Stimulated activated CD8-positive, alpha-beta memory T cell treated with anti-CD3 and anti-CD28 coated beads, Interleukin-15, amount 100 ng/mL, for 24 hours (primary cell): ENCODE measurements around the gene FSTL4.

Experiments used
- DNase-seq: peaks from one replicate; pipeline ENCODE4 v3.0.0-alpha.2; 2020; ENCODE audit warnings: low read depth

FSTL4 gene

DNA sequence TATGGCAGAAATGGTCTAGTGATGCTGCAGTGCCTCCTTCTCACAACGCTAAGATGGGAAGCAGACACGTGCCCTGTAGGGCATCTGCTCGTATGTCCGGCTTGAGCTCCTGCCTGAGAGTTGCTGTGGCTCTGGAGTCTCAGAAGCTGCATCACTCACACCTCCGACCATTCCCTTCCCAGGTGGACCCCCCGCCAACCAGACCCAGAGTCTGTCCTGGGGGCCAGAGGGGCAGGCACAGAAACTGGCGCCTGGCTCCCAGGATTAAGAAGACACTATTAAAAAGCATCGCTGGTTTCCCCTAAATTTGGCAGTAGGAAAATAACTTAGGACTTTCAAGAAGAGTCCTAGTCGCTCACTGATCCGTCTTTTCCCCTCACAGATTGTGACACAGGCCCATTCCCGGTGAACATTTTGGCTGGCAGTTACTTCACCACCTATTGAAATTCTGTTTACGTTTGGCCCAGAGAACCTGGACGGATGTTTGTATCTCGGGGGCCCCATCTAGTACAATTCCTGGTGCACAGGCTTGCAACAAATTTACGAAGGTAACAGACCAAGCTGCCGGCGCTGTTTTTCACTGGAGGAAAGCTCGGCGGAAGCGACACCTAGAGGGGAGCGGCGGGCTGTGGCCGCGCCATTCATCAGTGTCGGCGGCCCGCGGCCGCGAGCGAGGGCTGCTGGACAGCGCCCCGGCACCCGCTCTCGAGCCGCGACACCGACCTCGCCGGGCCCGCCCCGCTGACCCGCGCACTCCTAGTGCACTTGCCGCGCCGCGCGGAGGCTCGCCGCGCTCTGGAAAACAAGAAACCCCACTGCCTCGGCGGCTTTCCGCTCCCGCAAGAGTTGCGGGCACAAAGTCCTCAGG, 1.6 kb downstream of the FSTL4 start:
- no peak for DNase-seq

GRCh38 chr5:133607451-133607850, 4.9 kb downstream of the FSTL4 start:
- DNase-seq = no peak

- DNase-seq = no peak
Measured at GRCh38 chr5:133606835-133607234, 5.5 kb downstream of the FSTL4 start.

DNA sequence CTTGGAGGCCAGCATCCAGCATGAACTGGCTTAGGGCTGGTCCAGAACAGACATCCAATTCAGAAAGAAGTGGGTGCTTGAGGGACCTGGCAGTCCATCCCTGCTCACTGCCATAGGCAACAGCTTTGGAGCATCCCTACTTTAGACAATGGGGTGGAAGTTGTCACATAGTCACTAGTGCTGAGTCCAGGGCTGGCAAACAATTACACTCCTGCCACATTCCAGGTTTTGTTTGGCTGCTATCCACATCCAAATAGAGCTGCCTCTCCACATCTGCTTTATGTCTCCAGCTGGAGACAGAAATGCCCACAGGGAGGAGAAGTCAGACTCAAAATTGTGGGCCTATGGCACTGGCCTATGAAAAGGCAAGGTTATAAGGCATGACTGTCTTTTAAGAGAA, 7.0 kb downstream of the FSTL4 start:
- no peak for DNase-seq

GRCh38 chr5:133603711-133604110, 8.6 kb downstream of the FSTL4 start:
- no peak for DNase-seq

DNA sequence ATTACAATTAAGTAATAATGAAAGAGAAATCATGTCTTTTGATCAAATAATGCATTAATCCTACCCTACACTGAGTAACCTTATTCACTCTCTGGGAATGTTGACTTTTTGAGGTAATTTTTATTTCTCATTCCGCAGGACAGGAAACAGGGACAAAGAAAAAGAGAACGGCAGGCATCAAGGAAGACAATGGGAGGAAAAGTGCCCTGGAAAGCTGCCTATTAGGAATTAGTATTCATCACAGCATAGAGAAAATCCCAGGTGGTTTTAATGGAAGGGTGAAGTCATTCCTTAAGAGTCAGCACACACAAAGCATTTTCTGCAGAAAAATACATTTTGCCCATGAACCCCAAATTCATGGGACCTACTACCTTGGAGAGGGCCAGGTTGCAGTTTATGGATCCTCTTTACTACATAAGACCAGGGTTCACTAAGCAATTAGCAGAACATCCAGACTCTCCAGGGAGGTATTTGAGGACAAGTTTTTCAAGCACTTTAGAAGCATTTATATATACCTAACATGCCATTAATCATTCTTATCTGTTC, 9.4 kb downstream of the FSTL4 start:
- DNase-seq = no peak

GRCh38 chr5:133599600-133599999, 12.7 kb downstream of the FSTL4 start:
- DNase-seq = no peak

DNA sequence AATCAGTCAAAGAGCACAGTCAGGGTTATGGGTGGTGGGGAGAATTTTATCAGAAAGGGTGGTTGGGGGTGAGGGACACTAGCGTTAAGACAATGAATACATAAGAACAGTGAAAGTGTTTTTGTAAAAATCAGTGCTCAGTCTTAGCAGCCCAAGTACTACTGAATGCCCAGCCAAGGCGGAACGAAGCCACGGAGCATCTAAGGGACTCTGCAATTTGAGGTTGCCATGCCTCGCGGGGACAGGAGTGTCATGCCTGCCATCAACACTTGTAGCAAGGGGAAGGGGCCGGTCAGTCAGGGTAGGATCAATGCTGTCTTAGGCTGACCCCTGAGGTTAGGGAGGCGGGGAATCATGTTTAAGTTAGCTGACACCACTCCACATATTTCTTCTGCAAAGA, 13.3 kb downstream of the FSTL4 start:
- DNase-seq = no peak

DNA sequence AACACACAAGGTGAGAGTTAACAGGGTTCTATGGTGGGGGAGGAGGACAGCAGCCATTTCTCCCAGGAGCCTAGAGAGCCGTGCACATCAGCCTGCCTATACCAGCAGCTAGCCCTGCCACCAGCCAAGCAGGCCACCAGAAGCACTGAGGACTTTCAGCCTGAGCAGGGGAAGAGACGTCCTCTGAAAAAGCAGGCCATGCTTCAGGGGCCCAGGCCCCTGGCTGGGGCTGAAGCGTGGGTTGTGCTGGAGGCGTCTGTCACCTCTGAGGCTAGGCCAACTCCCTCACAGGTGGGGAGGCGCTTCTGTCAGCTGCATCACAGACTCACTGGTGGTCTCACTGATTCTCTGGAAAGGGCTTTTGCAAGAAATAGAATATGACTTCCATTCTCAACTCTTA, 16.3 kb downstream of the FSTL4 start:
- DNase-seq = no peak

GRCh38 chr5:133595465-133595864, 16.9 kb downstream of the FSTL4 start:
- no peak for DNase-seq

GRCh38 chr5:133589286-133589685, 23.1 kb downstream of the FSTL4 start:
- no peak for DNase-seq

- DNase-seq = no peak
Measured at GRCh38 chr5:133582971-133583370, 29.4 kb downstream of the FSTL4 start.

GRCh38 chr5:133581918-133582317, 30.4 kb downstream of the FSTL4 start:
- DNase-seq = no peak

GRCh38 chr5:133581348-133581747, 31.0 kb downstream of the FSTL4 start:
- DNase-seq = no peak

DNA sequence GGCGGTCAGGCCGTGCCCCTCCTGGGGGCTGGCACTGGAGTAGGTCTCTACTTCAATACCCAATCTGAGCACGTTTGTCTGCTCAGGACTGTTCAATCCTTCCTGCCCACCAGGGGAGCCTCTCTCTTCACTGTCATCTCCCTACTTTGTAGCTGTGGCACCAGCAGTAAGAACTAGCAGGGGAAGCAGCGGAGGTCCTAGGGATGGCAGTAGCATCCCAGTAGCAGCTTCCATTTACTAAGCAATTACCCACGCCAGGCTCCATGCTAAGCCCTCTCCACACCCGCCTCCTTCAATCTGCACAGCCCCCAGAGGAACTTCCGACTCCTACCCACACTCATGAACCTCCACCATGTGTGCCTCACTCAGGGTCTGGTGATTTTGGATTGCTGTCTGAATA, 31.7 kb downstream of the FSTL4 start:
- DNase-seq = no peak

DNA sequence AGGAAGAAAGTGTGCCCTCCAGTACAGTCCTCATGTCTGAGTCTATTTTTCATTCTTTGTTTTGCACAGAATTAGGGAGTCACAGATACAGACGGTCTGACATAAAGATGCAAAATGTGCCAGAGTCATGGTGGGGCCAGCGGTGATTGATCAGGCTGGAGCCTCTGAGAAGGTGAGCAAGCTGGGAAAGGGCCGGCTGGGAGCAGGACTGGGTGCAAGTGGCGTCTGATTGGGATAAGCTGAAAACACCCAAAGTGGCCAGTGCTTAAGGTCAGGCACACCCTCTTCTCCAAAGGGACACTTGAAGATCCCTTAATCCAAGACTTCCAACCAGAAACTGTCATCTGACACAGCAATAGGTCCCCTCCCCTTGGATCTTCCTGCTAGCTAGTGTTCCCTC, 32.6 kb downstream of the FSTL4 start:
- DNase-seq = no peak

DNA sequence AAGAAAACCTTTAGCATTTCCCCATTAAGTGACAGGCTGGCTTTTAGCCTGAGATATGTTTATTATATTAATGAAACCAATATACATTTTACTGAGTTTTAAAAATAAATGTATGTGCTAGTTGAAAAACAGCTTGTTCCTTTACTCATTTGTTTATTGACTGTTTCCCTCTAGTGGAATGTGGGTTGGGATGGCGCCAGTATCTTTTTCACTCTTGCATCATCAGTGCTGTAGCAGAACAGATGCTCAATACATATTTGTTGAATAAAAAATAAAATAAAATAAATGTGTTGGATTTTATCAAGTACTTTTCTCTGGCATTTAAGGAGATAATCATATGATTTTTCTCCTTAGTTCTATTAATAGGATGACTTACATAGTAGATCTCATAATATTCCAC, 43.0 kb downstream of the FSTL4 start:
- no peak for DNase-seq

GRCh38 chr5:133565993-133566392, 46.3 kb downstream of the FSTL4 start:
- DNase-seq = no peak

DNA sequence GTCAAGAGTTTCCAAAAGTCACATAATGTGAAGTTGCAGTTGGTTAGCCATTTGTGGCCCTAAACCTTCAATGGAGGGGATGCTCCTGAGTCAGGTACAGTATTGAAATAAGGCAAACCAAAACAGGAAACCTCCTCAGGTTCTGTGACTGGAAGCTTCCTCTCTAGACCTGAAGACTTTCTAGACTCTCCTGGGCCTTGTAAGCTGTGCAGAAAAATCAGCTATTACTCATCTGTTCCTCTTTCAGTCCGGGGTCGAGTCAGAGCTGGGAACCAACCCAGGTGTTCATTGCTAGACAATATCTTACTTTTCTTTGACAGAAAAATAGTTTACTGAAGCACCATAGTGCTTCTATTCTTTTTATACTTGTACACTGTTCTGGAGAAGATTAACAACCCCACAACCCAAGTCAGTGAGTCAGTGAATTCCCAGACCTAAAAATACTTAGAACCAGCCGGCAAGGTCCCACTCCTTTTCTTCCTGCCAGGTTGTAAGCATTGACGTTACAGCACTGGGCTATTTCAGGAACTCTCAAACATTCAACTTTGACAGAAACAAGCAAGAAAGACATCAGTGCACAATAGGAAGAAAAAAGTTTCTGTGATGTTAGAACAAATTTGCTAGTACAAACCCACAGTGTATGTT, 47.3 kb downstream of the FSTL4 start:
- no peak for DNase-seq

DNA sequence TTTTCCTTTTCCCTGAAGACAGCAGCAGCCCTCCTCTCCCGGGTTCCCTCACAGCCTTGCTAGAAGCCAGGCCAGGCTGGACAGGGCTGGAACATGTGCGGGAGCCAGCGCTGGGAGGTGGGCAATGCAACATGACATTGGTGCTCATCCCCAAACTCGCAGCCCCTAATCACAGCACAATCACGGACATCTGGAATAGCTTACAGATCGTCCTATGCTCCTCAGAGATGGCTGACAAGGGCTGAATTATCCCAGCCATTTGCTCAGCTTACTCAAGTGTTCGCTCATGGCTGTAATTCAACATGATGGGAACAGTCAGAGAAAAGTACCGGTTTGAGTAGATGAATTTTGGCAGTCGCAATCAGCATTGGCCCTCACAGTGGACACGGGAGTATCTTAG, 49.8 kb downstream of the FSTL4 start:
- DNase-seq = no peak

DNA sequence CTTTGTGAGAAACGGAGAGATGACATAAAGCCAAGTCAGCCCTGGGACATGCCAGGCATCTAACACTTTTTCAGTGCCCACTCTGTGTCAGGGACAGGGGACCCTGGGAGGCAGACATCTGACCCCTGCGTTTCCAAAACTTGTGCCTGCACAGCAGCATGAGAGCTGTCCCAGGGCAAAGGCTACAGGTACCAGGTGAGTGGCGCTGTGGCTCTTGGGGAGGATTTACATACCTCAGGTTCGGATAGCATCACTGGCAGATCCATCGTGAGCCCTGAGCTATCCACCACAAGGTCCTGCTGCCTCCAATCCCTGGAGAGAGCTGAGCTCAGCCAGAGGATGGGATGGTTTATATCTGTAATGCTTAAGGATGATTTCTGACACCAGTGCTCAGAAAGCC, 52.4 kb downstream of the FSTL4 start:
- no peak for DNase-seq

- DNase-seq = no peak
Measured at GRCh38 chr5:133556551-133556950, 55.8 kb downstream of the FSTL4 start.

- no peak for DNase-seq
Measured at GRCh38 chr5:133554279-133554678, 58.1 kb downstream of the FSTL4 start.
